SK-N-SH treated with all-trans-retinoic acid at 6 μM for 48 hours (cell line): Measurements from ENCODE around the gene CALU.

Experiments used
- ATAC-seq: fragments of 200-7000 bp; cut with Tn5 transposase; 3 replicates; pipeline ENCODE4 v1.9.1; 2020; ENCODE audit warnings: mild to moderate bottlenecking, moderate library complexity
- ARNTL ChIP-seq: fragments of 450-650 bp; formaldehyde crosslinking; IDR thresholded peaks from 2 replicates; pipeline ENCODE4 v1.5.0; 2020; ENCODE audit warnings: low read depth, mild to moderate bottlenecking, moderate library complexity, borderline replicate concordance
- BACH2 ChIP-seq: fragments of 250-450 bp; sonication (Bioruptor Pico); IDR thresholded peaks from 2 replicates; pipeline ENCODE4 v1.9.0; 2021; ENCODE audit warnings: mild to moderate bottlenecking, borderline replicate concordance
- CSDC2 ChIP-seq: fragments of 250-450 bp; sonication (Bioruptor Pico); IDR thresholded peaks from 2 replicates; pipeline ENCODE4 v1.5.0; 2020; ENCODE audit warnings: mild to moderate bottlenecking, moderate library complexity
- ESRRG ChIP-seq: fragments of 250-450 bp; sonication (Bioruptor Pico); IDR thresholded peaks from 2 replicates; pipeline ENCODE4 v1.6.1; 2021; ENCODE audit warnings: mild to moderate bottlenecking
- GLIS3 ChIP-seq: fragments of 250-450 bp; sonication (Bioruptor Pico); IDR thresholded peaks from 2 replicates; pipeline ENCODE4 v1.5.0; 2020; ENCODE audit warnings: mild to moderate bottlenecking, moderate library complexity
- ISL1 ChIP-seq: fragments of 250-450 bp; sonication (Bioruptor Pico); IDR thresholded peaks from 2 replicates; pipeline ENCODE4 v2.1.2; 2022; ENCODE audit warnings: mild to moderate bottlenecking, moderate library complexity
- PPARA ChIP-seq: fragments of 250-450 bp; sonication (Bioruptor Pico); IDR thresholded peaks from 2 replicates; pipeline ENCODE4 v1.5.0; 2020; ENCODE audit warnings: mild to moderate bottlenecking, borderline replicate concordance
- RARB ChIP-seq: fragments of 250-450 bp; sonication (Bioruptor Pico); IDR thresholded peaks from 2 replicates; pipeline ENCODE4 v1.8.0; 2021; ENCODE audit warnings: mild to moderate bottlenecking, moderate library complexity
- SNAI2 ChIP-seq: fragments of 250-450 bp; sonication (Bioruptor Pico); IDR thresholded peaks from 2 replicates; pipeline ENCODE4 v1.5.0; 2020; ENCODE audit warnings: mild to moderate bottlenecking, moderate library complexity
- TCF4 ChIP-seq: fragments of 250-450 bp; sonication (Bioruptor Pico); IDR thresholded peaks from 2 replicates; pipeline ENCODE4 v1.8.0; 2021; ENCODE audit warnings: mild to moderate bottlenecking, moderate library complexity, borderline replicate concordance
- ZC3H10 ChIP-seq: fragments of 250-450 bp; sonication (Bioruptor Pico); IDR thresholded peaks from 2 replicates; pipeline ENCODE4 v1.5.1; 2021; ENCODE audit warnings: mild to moderate bottlenecking, moderate library complexity
- ZFP3 ChIP-seq: fragments of 250-450 bp; sonication (Bioruptor Pico); IDR thresholded peaks from 2 replicates; pipeline ENCODE4 v1.5.0; 2020; ENCODE audit warnings: mild to moderate bottlenecking, moderate library complexity
- ZNF565 ChIP-seq: fragments of 450-650 bp; formaldehyde crosslinking; conservative IDR thresholded peaks from 2 replicates; pipeline ENCODE4 v1.5.0; 2020; ENCODE audit warnings: low read depth, mild to moderate bottlenecking, moderate library complexity
- ZNF70 ChIP-seq: fragments of 450-650 bp; formaldehyde crosslinking; IDR thresholded peaks from 2 replicates; pipeline ENCODE4 v1.5.0; 2020; ENCODE audit warnings: mild to moderate bottlenecking, moderate library complexity
- ZNF8 ChIP-seq: fragments of 450-650 bp; formaldehyde crosslinking; IDR thresholded peaks from 2 replicates; pipeline ENCODE4 v1.5.0; 2020; ENCODE audit warnings: mild to moderate bottlenecking, moderate library complexity
- TF ChIP-seq, protein P1 (sequence below): fragments of 250-450 bp; sonication (Bioruptor Pico); IDR thresholded peaks from 2 replicates; pipeline ENCODE4 v1.5.0; 2020; ENCODE audit warnings: mild to moderate bottlenecking, moderate library complexity
- TF ChIP-seq, protein P2 (sequence below): fragments of 250-450 bp; sonication (Bioruptor Pico); IDR thresholded peaks from 2 replicates; pipeline ENCODE4 v1.5.1; 2021; ENCODE audit warnings: mild to moderate bottlenecking, moderate library complexity
- TF ChIP-seq, protein P3 (sequence below): fragments of 250-450 bp; sonication (Bioruptor Pico); IDR thresholded peaks from 2 replicates; pipeline ENCODE4 v1.8.0; 2020; ENCODE audit warnings: mild to moderate bottlenecking, moderate library complexity, borderline replicate concordance
- TF ChIP-seq, protein P4 (sequence below): fragments of 250-450 bp; sonication (Bioruptor Pico); IDR thresholded peaks from 2 replicates; pipeline ENCODE4 v1.8.0; 2021; ENCODE audit warnings: low read depth, mild to moderate bottlenecking, moderate library complexity, borderline replicate concordance

Gene CALU

DNA sequence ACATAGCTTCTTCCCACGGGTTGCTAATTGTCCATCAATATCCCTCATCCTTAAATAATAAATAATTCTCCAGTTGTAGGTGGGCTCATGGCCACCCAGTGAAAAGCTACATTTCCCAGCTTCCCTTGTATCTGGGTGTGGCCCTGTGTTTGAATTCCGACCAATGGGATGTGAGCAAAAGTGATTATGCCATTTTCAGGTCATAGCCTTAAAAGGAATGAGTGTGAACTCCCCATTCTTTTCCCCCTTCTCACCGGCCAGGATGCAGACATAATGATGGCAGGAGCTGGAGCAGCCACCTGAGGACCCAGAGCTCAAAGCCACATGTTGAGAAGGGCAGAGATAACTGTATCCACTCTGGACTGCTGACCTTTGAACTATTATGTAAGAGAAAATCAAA, 30.3 kb upstream of the CALU start:
- TF ChIP-seq PPARA (CRISPR knock-in tag) (no peak), ZNF70 (CRISPR knock-in tag) (no peak), ZFP3 (no peak), ZNF8 (CRISPR knock-in tag) (no peak)
- TF ChIP-seq, protein P1, sequence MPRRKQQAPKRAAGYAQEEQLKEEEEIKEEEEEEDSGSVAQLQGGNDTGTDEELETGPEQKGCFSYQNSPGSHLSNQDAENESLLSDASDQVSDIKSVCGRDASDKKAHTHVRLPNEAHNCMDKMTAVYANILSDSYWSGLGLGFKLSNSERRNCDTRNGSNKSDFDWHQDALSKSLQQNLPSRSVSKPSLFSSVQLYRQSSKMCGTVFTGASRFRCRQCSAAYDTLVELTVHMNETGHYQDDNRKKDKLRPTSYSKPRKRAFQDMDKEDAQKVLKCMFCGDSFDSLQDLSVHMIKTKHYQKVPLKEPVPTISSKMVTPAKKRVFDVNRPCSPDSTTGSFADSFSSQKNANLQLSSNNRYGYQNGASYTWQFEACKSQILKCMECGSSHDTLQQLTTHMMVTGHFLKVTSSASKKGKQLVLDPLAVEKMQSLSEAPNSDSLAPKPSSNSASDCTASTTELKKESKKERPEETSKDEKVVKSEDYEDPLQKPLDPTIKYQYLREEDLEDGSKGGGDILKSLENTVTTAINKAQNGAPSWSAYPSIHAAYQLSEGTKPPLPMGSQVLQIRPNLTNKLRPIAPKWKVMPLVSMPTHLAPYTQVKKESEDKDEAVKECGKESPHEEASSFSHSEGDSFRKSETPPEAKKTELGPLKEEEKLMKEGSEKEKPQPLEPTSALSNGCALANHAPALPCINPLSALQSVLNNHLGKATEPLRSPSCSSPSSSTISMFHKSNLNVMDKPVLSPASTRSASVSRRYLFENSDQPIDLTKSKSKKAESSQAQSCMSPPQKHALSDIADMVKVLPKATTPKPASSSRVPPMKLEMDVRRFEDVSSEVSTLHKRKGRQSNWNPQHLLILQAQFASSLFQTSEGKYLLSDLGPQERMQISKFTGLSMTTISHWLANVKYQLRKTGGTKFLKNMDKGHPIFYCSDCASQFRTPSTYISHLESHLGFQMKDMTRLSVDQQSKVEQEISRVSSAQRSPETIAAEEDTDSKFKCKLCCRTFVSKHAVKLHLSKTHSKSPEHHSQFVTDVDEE (CRISPR knock-in tag) = no peak
- ATAC-seq = no peak

DNA sequence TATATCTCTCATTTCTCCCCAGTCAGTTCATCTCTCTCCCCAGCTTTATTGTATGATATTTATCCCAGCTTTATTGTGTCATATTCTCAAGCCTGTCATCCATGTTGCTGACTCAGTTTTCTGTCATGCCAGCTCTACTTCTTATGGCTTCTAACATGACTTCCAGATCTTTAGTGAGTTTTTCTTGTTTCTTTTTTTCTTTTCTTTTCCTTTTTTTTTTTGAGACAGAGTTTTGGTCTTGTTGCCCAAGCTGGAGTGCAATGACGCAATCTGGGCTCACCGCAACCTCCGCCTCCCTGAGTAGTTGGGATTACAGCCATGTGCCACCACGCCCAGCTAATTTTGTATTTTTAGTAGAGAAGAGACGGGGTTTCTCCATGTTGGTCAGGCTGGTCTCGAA, 28.7 kb upstream of the CALU start:
- no peak for TF ChIP-seq RARB (CRISPR knock-in tag)
- no peak for TF ChIP-seq BACH2 (CRISPR knock-in tag)
- TF ChIP-seq GLIS3 = no peak
- TF ChIP-seq ZC3H10 (CRISPR knock-in tag) = no peak
- TF ChIP-seq, protein P2, sequence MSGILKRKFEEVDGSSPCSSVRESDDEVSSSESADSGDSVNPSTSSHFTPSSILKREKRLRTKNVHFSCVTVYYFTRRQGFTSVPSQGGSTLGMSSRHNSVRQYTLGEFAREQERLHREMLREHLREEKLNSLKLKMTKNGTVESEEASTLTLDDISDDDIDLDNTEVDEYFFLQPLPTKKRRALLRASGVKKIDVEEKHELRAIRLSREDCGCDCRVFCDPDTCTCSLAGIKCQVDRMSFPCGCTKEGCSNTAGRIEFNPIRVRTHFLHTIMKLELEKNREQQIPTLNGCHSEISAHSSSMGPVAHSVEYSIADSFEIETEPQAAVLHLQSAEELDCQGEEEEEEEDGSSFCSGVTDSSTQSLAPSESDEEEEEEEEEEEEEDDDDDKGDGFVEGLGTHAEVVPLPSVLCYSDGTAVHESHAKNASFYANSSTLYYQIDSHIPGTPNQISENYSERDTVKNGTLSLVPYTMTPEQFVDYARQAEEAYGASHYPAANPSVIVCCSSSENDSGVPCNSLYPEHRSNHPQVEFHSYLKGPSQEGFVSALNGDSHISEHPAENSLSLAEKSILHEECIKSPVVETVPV (CRISPR knock-in tag) = no peak
- TF ChIP-seq ZNF565 (CRISPR knock-in tag) = no peak
- no peak for TF ChIP-seq ISL1
- TF ChIP-seq, protein P3, sequence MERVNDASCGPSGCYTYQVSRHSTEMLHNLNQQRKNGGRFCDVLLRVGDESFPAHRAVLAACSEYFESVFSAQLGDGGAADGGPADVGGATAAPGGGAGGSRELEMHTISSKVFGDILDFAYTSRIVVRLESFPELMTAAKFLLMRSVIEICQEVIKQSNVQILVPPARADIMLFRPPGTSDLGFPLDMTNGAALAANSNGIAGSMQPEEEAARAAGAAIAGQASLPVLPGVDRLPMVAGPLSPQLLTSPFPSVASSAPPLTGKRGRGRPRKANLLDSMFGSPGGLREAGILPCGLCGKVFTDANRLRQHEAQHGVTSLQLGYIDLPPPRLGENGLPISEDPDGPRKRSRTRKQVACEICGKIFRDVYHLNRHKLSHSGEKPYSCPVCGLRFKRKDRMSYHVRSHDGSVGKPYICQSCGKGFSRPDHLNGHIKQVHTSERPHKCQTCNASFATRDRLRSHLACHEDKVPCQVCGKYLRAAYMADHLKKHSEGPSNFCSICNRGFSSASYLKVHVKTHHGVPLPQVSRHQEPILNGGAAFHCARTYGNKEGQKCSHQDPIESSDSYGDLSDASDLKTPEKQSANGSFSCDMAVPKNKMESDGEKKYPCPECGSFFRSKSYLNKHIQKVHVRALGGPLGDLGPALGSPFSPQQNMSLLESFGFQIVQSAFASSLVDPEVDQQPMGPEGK (CRISPR knock-in tag) = no peak
- TF ChIP-seq SNAI2 (CRISPR knock-in tag) = no peak
- TF ChIP-seq, protein P4, sequence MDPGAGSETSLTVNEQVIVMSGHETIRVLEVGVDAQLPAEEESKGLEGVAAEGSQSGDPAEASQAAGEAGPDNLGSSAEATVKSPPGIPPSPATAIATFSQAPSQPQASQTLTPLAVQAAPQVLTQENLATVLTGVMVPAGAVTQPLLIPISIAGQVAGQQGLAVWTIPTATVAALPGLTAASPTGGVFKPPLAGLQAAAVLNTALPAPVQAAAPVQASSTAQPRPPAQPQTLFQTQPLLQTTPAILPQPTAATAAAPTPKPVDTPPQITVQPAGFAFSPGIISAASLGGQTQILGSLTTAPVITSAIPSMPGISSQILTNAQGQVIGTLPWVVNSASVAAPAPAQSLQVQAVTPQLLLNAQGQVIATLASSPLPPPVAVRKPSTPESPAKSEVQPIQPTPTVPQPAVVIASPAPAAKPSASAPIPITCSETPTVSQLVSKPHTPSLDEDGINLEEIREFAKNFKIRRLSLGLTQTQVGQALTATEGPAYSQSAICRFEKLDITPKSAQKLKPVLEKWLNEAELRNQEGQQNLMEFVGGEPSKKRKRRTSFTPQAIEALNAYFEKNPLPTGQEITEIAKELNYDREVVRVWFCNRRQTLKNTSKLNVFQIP = no peak
- TF ChIP-seq TCF4 (CRISPR knock-in tag) = no peak
- TF ChIP-seq CSDC2 (CRISPR knock-in tag) = no peak
- no peak for TF ChIP-seq ESRRG
- no peak for TF ChIP-seq PPARA (CRISPR knock-in tag)
- no peak for TF ChIP-seq ZNF70 (CRISPR knock-in tag)
- no peak for TF ChIP-seq ARNTL (CRISPR knock-in tag)
- ATAC-seq = no peak

DNA sequence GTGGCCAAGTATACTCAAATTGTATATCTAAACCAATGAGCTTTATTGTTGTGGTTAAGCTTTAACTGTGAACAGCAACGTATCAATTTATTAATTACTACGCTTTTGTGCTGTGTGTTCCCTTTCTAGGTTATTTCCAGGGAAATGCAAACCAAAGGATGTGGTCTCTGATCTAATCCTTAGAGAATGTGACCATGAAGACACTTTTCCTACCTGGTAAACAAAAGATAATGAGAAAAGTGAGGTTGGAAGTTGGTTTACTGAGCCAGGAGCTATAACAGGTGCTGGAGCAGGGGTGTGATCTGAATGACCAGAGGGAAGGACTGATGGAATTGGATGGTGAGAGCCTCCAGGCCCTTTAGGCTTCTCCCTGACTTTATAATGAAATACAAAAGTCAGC, 25.4 kb upstream of the CALU start:
- no peak for ATAC-seq
- TF ChIP-seq, protein P2 (CRISPR knock-in tag) = no peak
- TF ChIP-seq PPARA (CRISPR knock-in tag) = no peak
- no peak for TF ChIP-seq ESRRG
- TF ChIP-seq TCF4 (CRISPR knock-in tag) = no peak
